Measurements from ENCODE around the gene PRPH.
"Not testable (repeated sequence)": the region's sequence is repeated elsewhere in the genome, so short reads cannot be mapped to it uniquely, and the experiment has no call there.

The PRPH gene

GRCh38 chr12:49297695-49298060, 2.7 kb downstream of the PRPH start:
- no peak overlapping the region for H3K4me3 ChIP-seq (ENCODE audit: low read depth, low read length)
- TF ChIP-seq, protein P1, sequence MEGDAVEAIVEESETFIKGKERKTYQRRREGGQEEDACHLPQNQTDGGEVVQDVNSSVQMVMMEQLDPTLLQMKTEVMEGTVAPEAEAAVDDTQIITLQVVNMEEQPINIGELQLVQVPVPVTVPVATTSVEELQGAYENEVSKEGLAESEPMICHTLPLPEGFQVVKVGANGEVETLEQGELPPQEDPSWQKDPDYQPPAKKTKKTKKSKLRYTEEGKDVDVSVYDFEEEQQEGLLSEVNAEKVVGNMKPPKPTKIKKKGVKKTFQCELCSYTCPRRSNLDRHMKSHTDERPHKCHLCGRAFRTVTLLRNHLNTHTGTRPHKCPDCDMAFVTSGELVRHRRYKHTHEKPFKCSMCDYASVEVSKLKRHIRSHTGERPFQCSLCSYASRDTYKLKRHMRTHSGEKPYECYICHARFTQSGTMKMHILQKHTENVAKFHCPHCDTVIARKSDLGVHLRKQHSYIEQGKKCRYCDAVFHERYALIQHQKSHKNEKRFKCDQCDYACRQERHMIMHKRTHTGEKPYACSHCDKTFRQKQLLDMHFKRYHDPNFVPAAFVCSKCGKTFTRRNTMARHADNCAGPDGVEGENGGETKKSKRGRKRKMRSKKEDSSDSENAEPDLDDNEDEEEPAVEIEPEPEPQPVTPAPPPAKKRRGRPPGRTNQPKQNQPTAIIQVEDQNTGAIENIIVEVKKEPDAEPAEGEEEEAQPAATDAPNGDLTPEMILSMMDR (conservative IDR thresholded peaks at IDR 0.05; ENCODE audit: low read depth, low read length) = no peak
- DNase-seq (ENCODE audit: low read depth) = no peak

GRCh38 chr12:49298160-49298559, 3.2 kb downstream of the PRPH start:
- DNase-seq (ENCODE audit: low read depth) = no peak
- H3K4me3 ChIP-seq (ENCODE audit: low read depth, low read length) = no peak overlapping the region
- TF ChIP-seq, protein P1 (conservative IDR thresholded peaks at IDR 0.05; ENCODE audit: low read depth, low read length) = peak; percentile 7

GRCh38 chr12:49301760-49302159, 6.8 kb downstream of the PRPH start:
- DNase-seq (ENCODE audit: low read depth) = no peak
- TF ChIP-seq, protein P1 (conservative IDR thresholded peaks at IDR 0.05; ENCODE audit: low read depth, low read length) = no peak
- H3K4me3 ChIP-seq (ENCODE audit: low read depth, low read length) = no peak overlapping the region

DNA sequence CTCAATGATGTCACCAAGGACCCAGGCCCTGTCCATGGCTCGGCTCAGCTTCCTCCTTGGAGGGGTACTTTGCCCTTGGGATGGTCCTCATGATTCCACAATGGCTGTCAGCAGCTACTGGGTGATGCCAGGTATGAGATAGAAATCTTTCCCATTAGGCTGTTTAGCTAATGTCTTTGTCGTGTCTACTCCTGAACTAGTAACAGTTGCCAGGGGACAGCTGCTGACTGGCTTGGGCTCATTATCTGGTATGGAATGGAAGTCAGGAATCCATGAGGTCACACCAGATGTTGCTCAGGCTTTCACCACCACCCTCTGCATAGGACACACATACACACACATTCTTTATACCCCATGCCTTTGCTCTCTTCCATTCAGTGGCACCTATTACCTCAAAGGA, 9.2 kb downstream of the PRPH start:
- DNase-seq (ENCODE audit: low read depth) = peak; percentile 62
- H3K4me3 ChIP-seq (ENCODE audit: low read depth, low read length) = no peak overlapping the region
- TF ChIP-seq, protein P1 (conservative IDR thresholded peaks at IDR 0.05; ENCODE audit: low read depth, low read length) = no peak

GRCh38 chr12:49305762-49306510, 11.0 kb downstream of the PRPH start:
- no peak for DNase-seq (ENCODE audit: low read depth)
- TF ChIP-seq, protein P1 (conservative IDR thresholded peaks at IDR 0.05; ENCODE audit: low read depth, low read length) = no peak
- no peak overlapping the region for H3K4me3 ChIP-seq (ENCODE audit: low read depth, low read length)

GRCh38 chr12:49309386-49309785, 14.4 kb downstream of the PRPH start:
- DNase-seq (ENCODE audit: low read depth) = no peak
- TF ChIP-seq, protein P1 (conservative IDR thresholded peaks at IDR 0.05; ENCODE audit: low read depth, low read length) = no peak
- H3K4me3 ChIP-seq (ENCODE audit: low read depth, low read length) = no peak overlapping the region

- H3K4me3 ChIP-seq (ENCODE audit: low read depth, low read length); DNase-seq (ENCODE audit: low read depth): not testable (repeated sequence)
Observed at GRCh38 chr12:49310451-49311000, 15.6 kb downstream of the PRPH start.

Data from choroid plexus epithelial cell (primary cell).